NB4 (cell line): ENCODE measurements around the gene TEX22.

ENCODE experiments used
- DNase-seq: peaks from one replicate; pipeline ENCODE4 v3.0.0; 2010; ENCODE audit warnings: low read depth
- H3K4me3 ChIP-seq: one replicate; pipeline ENCODE4 v1.5.1; 2011; ENCODE audit warnings: mild to moderate bottlenecking, low read depth, low read length, moderate library complexity
- CTCF ChIP-seq: IDR thresholded peaks from one replicate; pipeline ENCODE4 v1.5.1; 2012; ENCODE audit warnings: low read depth, low read length
- MAX ChIP-seq: IDR thresholded peaks from 2 replicates; pipeline ENCODE4 v1.6.1; 2011; ENCODE audit warnings: low read depth, low read length
- MYC ChIP-seq: IDR thresholded peaks from 2 replicates; pipeline ENCODE4 v1.6.1; 2011; ENCODE audit warnings: low read depth, low read length
- POLR2A ChIP-seq: IDR thresholded peaks from 2 replicates; pipeline ENCODE4 v1.6.1; 2011; ENCODE audit warnings: mild to moderate bottlenecking; ENCODE audit not compliant: insufficient read length; ENCODE audit errors: extremely low read depth

TEX22 gene

GRCh38 chr14:105440554-105440900 lies 42.2 kb downstream of the TEX22 start:
- no peak overlapping the region for H3K4me3 ChIP-seq
- TF ChIP-seq MYC (no peak), MAX (no peak), POLR2A (no peak), CTCF (no peak)
- no peak for DNase-seq

- no peak for DNase-seq
- TF ChIP-seq MYC (no peak), CTCF (no peak), MAX (no peak), POLR2A (no peak)
- no peak overlapping the region for H3K4me3 ChIP-seq
These were observed 42.7 kb downstream of the TEX22 start for GRCh38 chr14:105440992-105441391.

- TF ChIP-seq MYC (no peak), CTCF (no peak), POLR2A (no peak), MAX (no peak)
- H3K4me3 ChIP-seq, result no peak overlapping the region
- DNase-seq, result no peak
These were observed 43.8 kb downstream of the TEX22 start for GRCh38 chr14:105442125-105442524.

GRCh38 chr14:105442834-105443233 lies 44.5 kb downstream of the TEX22 start:
- TF ChIP-seq POLR2A (no peak), MYC (no peak), CTCF (no peak), MAX (no peak)
- no peak for DNase-seq
- no peak overlapping the region for H3K4me3 ChIP-seq

GRCh38 chr14:105444859-105445258 lies 46.5 kb downstream of the TEX22 start:
- TF ChIP-seq MAX (no peak), POLR2A (no peak), MYC (no peak), CTCF (no peak)
- no peak for DNase-seq

GRCh38 chr14:105445290-105445689 lies 47.0 kb downstream of the TEX22 start:
- TF ChIP-seq POLR2A (no peak), MYC (no peak), MAX (no peak), CTCF (no peak)
- DNase-seq, result no peak
- H3K4me3 ChIP-seq, result no peak overlapping the region

More at GRCh38 chr14:105444859-105445258, 46.5 kb downstream of the TEX22 start:
- no peak overlapping the region for H3K4me3 ChIP-seq
